Activated T-cell treated with anti-CD3 and anti-CD28 coated beads, Interleukin-2, amount 50 U/mL, for 72 hours (primary cell): ENCODE data around the gene SGSM1. TPM values are rescaled to one million over a fixed set of nuclear protein-coding genes. Genes with fewer than 3 reads are reported as not detected.

Source experiments
- ATAC-seq, 2 donors: fragments of 150-1000 bp; cut with Tn5 transposase; replicated peaks in 1 of 2; 2 replicates each; pipeline ENCODE4 v1.10.0; 2021; ENCODE audit warnings: moderate library complexity in 2 of 2, mild to moderate bottlenecking in 1 of 2
- DNase-seq, 2 donors: peaks; one replicate each; pipeline ENCODE4 v3.0.0; 2021 to 2022; ENCODE audit warnings: mixed read lengths in 1 of 2
- H3K27ac Mint-ChIP-seq: one replicate; pipeline ENCODE4 v1.8.0; 2022; ENCODE audit warnings: mild to moderate bottlenecking, moderate library complexity, mixed read lengths
- H3K27me3 Mint-ChIP-seq: one replicate; pipeline ENCODE4 v1.8.0; 2022; ENCODE audit warnings: low read depth, mixed read lengths
- H3K36me3 Mint-ChIP-seq, 2 donors: one replicate each; pipeline ENCODE4 v1.8.0; 2022; ENCODE audit warnings: mixed read lengths in 2 of 2, mild to moderate bottlenecking in 1 of 2; ENCODE audit not compliant: insufficient read depth in 2 of 2
- H3K4me1 Mint-ChIP-seq: one replicate; pipeline ENCODE4 v1.8.0; 2022; ENCODE audit warnings: low read depth, mixed read lengths
- H3K4me3 Mint-ChIP-seq, 2 donors: one replicate each; pipeline ENCODE4 v1.8.0; 2022; ENCODE audit warnings: mild to moderate bottlenecking in 2 of 2, mixed read lengths in 2 of 2, moderate library complexity in 2 of 2
- H3K9me3 Mint-ChIP-seq, 2 donors: one replicate each; pipeline ENCODE4 v1.8.0; 2022; ENCODE audit warnings: mixed read lengths in 2 of 2
- total RNA-seq, 2 donors: library from RNA; stranded (reverse); gene quantifications; one replicate each; pipeline ENCODE4 v1.2.3, GENCODE V29; 2022

The SGSM1 gene, protein sequence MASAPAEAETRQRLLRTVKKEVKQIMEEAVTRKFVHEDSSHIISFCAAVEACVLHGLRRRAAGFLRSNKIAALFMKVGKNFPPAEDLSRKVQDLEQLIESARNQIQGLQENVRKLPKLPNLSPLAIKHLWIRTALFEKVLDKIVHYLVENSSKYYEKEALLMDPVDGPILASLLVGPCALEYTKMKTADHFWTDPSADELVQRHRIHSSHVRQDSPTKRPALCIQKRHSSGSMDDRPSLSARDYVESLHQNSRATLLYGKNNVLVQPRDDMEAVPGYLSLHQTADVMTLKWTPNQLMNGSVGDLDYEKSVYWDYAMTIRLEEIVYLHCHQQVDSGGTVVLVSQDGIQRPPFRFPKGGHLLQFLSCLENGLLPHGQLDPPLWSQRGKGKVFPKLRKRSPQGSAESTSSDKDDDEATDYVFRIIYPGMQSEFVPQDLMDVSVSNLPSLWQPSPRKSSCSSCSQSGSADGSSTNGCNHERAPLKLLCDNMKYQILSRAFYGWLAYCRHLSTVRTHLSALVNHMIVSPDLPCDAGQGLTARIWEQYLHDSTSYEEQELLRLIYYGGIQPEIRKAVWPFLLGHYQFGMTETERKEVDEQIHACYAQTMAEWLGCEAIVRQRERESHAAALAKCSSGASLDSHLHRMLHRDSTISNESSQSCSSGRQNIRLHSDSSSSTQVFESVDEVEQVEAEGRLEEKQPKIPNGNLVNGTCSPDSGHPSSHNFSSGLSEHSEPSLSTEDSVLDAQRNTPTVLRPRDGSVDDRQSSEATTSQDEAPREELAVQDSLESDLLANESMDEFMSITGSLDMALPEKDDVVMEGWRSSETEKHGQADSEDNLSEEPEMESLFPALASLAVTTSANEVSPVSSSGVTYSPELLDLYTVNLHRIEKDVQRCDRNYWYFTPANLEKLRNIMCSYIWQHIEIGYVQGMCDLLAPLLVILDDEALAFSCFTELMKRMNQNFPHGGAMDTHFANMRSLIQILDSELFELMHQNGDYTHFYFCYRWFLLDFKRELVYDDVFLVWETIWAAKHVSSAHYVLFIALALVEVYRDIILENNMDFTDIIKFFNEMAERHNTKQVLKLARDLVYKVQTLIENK
- total RNA-seq, result under 1 TPM; 0.07 to 0.14 TPM

DNA sequence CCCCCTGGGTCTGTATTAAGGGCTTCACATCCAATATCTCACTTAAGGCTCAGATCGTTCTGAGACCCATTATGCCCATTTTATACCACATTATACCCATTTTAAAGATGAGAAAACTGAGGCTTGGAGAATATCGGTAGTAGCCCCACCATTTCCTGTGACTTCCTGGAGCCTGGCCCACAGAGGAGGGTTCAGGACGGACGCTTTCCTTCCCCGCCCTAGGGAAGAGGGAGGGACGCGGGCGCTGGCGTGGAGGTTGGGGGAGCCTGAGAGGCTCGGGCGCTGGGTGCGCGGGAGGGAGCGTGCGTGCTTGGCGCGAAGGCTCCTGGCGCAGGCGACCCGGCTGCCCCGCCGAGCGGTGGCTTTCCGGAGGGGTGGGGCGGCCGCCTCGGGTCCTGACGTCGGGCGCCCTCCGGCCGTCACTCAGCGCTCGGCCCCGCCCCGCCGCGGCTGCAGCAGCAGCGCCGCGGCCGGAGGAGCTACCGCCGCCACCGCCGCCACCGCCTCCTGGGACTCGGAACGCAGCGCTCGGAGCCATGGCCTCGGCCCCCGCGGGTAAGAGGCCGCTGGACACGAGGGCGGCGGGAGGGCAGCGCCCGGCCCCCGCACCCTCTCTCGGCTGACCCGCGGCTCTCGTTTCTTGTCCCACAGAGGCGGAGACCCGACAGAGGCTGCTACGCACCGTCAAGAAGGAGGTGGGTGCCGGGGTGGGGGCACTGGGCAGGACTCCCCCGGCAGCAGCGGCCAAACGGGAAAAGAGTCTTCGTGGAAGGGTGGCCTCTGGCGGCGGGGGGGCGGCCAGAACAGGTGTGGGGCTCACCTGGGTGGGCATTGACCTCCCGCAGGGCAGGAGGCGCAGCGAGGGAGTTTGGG is at the start of gene SGSM1:
Gene SGSM1, plus strand, starts transcription at position 422 of the 873 bp plus-strand sequence. Its CDS starts 115 bp downstream, at position 537.
- Mint-ChIP-seq H3K4me3 (peak within 1 kb of the TSS; percentile 56 to 70), H3K27ac (no peak within 1 kb of the TSS), H3K36me3 (no peaks in the 10 kb centered on the region), H3K9me3 (no peaks in the 10 kb centered on the region), H3K4me1 (peaks cover 26% of the 10 kb centered on the region), H3K27me3 (peaks cover 16% of the 10 kb centered on the region)
- ATAC-seq, result peak; percentile 92 to 94
- DNase-seq, result peak; percentile 84 to 89

DNA sequence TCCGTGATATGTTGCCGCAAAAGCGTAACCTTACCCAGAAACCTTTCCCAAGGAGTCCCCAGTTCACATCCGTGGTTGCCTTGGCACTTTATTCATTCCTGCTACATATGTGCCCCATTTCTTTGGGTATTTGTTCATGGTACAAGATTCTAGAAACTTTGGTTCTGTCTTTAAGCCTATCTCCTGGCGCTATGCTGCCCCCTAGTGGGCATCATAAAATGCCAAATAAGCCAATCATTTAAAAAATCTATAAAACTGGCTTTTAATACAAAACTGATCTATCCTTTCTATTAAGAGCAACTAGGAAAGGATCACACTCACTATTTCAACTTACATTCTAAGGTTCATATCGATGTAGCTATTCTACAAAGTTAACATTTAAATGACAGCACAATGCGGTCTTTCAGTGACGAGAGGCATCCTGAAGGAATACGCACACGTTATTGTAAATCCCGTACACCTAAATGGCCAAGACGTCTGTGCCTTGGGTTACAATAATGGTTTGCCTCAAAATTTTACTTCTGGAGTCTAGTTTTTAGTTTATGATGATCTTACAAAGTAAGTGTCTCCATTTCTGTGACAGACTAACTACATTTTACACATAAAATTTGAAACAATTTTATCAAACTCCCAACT is 47.7 kb upstream of the SGSM1 start:
- no peak overlapping the region for H3K4me3 Mint-ChIP-seq
- DNase-seq, result peak; percentile 50 to 66

DNA sequence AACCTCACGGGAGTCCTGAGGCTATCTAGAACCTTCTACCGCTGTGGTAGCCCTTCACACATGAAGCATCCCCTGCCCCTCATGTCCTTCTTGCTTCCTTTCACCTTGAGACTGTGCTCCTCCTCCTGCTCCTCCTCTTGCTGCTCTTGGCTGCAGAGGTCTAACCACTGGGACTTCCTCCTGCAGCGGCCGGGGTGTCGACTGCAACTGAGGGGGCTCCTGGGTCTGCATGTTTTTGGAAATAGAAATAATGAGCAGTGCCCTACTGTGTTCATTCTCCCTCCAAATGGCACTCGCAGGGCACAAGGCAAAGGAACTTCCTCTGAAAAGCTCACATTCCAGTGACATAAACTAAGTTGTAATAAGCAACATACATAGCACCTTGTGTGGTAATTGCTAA is 46.2 kb upstream of the SGSM1 start:
- no peaks in the 10 kb centered on the region for H3K9me3 Mint-ChIP-seq
- H3K27me3 Mint-ChIP-seq, result no peaks in the 10 kb centered on the region
- no peak overlapping the region for H3K27ac Mint-ChIP-seq
- no peaks in the 10 kb centered on the region for H3K36me3 Mint-ChIP-seq
- H3K4me1 Mint-ChIP-seq, result no peaks in the 10 kb centered on the region
- no peak overlapping the region for H3K4me3 Mint-ChIP-seq
- DNase-seq (no peak), ATAC-seq (no peak)

More for the DNA sequence above, 47.7 kb upstream of the SGSM1 start:
- Mint-ChIP-seq H3K27ac (no peak overlapping the region), H3K27me3 (no peaks in the 10 kb centered on the region), H3K9me3 (no peaks in the 10 kb centered on the region), H3K4me1 (no peaks in the 10 kb centered on the region), H3K36me3 (no peaks in the 10 kb centered on the region)
- ATAC-seq, result no peak

DNA sequence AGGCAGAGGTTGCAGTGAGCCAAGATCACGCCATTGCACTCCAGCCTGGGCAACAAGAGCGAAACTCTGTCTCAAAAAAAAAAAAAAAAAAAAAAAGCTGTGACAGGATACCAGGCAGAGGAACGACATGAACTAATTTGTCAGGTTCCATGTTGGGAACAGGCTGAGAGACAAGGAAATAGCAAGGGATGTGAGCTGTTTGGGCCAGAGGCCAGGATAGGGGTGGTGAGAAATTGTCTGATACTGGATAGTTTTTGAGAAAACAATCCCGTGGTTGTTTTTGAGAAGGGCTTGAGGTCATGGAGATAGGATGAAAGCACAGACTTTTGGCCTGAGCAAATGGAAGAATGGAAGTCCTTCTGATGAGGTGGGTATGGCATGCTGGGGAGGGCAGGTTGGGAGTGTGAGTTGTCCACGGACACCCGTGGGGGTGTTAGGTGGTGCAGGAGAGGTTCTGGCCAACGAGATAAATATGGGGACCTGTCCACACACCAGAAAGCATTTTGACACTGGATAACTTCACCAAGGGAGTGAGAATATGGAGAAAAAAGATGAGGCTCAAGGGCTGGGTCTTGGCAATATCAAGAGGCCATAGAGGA is 45.2 kb upstream of the SGSM1 start:
- Mint-ChIP-seq H3K4me1 (no peaks in the 10 kb centered on the region), H3K36me3 (no peaks in the 10 kb centered on the region), H3K4me3 (no peak overlapping the region)

DNA sequence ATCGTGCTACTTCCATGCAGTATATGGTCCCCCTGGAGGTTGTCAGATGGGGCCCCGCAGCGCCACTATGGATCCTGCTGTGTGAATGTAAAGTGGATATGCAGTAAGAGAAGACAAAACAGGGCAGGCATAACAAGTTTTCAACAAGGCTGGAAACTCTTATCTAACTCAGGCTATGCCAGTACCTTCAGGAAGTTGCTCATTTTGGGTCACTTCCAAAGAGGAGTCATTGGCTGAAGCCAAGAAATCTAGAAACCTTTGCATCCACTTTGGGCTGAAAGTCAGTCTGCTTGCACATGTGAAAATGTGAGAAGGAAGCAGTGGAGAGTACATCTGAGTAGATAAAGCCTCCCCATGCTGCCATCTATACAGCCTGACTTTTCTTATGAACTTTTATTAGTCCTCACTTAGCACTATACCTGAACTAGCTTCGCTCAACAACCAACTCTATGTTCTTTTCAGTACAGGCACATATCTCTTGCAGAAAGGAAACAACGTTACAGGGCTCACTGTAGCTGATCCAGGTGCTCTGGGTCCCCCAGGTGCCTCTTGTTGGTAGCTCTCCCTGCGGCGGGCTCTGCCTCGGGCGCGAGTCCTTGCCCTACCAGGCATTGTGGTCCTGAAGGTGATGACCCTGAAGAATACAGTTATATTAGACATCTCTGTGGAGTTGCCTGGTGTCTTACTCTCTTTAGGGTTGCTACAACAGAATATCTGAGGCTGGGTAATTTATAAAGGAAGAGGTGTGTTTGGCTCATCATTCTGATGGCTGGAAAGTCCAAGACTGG is 43.9 kb upstream of the SGSM1 start:
- H3K27ac Mint-ChIP-seq, result no peak overlapping the region
- no peak overlapping the region for H3K4me3 Mint-ChIP-seq
- H3K36me3 Mint-ChIP-seq, result no peaks in the 10 kb centered on the region
- no peaks in the 10 kb centered on the region for H3K4me1 Mint-ChIP-seq
- no peaks in the 10 kb centered on the region for H3K9me3 Mint-ChIP-seq
- no peak for ATAC-seq
- no peaks in the 10 kb centered on the region for H3K27me3 Mint-ChIP-seq
- no peak for DNase-seq

More for the DNA sequence above, 45.2 kb upstream of the SGSM1 start:
- Mint-ChIP-seq H3K27me3 (no peaks in the 10 kb centered on the region), H3K27ac (no peak overlapping the region), H3K9me3 (no peaks in the 10 kb centered on the region)
- ATAC-seq (no peak), DNase-seq (no peak)

DNA sequence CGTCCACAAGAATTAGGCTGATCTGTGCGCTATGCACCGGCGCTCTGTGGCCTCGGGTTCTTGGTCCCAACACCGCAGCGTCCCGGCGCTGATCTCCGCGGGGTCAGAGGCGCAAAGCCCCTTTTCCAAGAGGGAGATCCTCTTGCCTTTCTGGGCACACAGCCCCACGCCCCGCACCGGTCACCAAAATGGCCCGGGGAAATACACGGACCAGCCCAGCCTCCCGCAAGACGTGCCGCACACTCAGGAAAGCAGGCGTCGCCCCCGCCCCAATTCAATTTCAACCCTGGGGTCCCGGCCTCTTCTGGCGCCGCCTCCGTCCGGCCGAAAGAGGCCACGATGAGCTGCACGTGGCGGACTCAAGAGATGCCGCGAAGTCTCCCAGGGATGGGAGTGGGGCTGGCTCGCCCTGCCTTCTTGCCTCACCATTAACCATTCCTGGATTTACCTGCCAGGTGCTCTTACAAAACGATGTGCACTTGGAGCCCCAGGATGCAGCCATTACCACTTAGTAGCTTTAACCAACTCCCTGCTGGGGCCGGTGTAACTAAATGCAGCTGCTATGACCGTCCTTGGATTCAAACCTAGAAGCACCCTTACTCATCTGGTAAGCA is 42.0 kb upstream of the SGSM1 start:
- H3K4me1 Mint-ChIP-seq, result no peaks in the 10 kb centered on the region
- H3K36me3 Mint-ChIP-seq, result no peaks in the 10 kb centered on the region
- H3K4me3 Mint-ChIP-seq, result no peak overlapping the region
- no peak for DNase-seq
- no peak overlapping the region for H3K27ac Mint-ChIP-seq
- H3K27me3 Mint-ChIP-seq, result no peaks in the 10 kb centered on the region
- ATAC-seq, result no peak
- no peaks in the 10 kb centered on the region for H3K9me3 Mint-ChIP-seq

DNA sequence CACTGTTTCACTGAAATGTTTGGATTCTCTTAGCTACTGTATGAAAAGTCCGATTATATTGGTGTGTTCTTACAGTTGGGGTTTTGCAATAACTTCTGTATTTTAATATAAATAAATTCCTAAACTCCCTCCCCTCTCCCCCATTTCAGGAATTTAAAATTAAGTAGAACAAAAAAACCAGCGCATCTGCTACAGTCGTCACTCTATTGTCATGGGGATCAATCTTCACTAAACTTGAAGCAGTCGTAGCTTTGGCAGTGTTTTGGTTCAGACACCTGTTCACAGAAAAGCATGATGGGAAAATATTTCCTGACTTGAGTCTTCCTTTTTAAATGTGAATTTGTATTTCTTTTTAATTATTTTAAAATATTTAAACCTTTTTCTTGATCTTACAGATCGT is 40.8 kb upstream of the SGSM1 start:
- Mint-ChIP-seq H3K4me1 (no peaks in the 10 kb centered on the region), H3K36me3 (no peaks in the 10 kb centered on the region), H3K27me3 (no peaks in the 10 kb centered on the region), H3K4me3 (no peak overlapping the region), H3K27ac (no peak overlapping the region), H3K9me3 (no peaks in the 10 kb centered on the region)
- DNase-seq (no peak), ATAC-seq (no peak)

DNA sequence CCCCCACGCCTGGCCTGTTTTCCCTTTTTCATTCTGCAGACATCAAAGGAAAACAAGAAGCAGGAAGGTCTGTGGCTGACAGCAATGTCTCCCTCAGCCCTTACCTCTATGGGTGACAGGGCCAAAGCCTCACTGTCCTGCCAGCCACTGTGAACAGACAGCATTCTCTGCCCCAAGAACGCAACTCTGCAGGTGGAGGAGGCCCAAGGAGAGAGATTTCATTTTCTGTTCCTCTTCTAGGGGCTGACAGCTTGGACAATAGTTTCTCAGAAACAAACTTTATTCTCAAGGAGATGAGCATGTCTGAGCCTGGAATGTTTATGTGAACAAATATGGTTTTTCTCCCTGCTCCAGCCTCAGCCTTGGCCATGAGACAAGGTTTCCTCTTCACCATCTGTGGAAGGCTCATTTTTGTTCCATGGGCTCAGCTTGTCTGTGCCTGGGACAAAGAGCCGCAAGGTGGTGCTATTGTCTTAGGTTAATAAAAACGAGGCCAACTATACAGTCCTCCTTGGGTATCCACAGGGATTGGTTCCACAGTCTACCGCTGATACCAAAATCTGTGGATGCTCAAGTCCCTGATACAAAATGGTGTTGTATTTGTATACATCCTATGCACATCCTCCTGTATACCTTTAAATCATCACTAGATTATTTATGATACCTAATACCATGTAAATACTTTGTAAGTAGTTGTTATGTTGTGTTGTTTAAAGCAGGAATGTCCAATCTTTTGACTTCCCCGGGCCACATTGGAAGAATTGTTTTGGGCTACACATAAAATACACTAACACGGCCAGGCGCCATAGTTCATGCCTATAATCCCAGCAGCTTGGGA is 37.3 kb upstream of the SGSM1 start:
- H3K27me3 Mint-ChIP-seq, result peaks cover 7% of the 10 kb centered on the region
- H3K9me3 Mint-ChIP-seq, result no peaks in the 10 kb centered on the region
- no peaks in the 10 kb centered on the region for H3K4me1 Mint-ChIP-seq
- no peaks in the 10 kb centered on the region for H3K36me3 Mint-ChIP-seq
- no peak overlapping the region for H3K4me3 Mint-ChIP-seq
- ATAC-seq, result peak; percentile 58 to 64
- no peak overlapping the region for H3K27ac Mint-ChIP-seq
- peak; percentile 43 to 54 for DNase-seq

DNA sequence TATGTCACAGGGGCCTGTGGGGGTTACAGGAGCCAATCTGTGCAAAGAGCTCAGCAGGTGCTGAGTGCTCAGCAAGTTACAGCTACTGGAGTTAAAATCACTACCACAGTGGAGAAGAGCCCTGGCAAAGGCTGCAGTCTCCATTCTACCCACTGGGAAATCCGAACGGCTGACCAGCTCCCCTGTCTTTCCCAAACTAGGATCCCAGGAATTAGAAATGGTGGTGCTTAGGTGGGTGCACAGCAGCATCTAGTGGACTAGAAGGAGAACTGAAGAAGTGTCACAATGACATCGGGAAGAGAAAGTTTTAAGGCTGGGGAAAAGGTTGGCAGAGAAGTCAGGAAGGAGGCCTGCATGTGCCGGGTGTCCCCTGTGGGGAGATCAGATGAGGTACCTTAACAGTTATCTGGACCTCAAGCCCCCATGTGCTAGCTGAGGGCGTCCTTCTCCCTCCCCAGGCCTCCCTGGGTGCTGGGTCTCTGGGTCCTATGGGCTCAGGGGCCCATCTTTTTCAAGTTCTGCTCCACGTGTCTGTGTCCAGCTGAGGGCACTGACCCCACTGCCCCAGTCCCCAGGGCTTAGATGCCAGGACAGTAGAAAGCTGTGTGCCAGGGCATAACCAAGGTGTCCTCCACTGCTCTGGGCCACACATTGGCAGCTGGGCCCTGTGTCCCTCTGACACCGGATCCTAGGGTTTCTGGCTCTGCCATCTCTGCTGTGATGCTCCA is 33.4 kb upstream of the SGSM1 start:
- peaks cover 13% of the 10 kb centered on the region for H3K27me3 Mint-ChIP-seq
- H3K9me3 Mint-ChIP-seq, result no peaks in the 10 kb centered on the region
- DNase-seq (no peak), ATAC-seq (no peak)
- no peak overlapping the region for H3K27ac Mint-ChIP-seq
- no peaks in the 10 kb centered on the region for H3K4me1 Mint-ChIP-seq
- no peak overlapping the region for H3K4me3 Mint-ChIP-seq
- H3K36me3 Mint-ChIP-seq, result no peaks in the 10 kb centered on the region
